Forelimb muscle (tissue), 1 donor: Measurements from ENCODE around the gene CADPS2. TPM values are rescaled to one million over a fixed set of nuclear protein-coding genes. Genes with fewer than 3 reads are reported as not detected.

Experiments used
- DNase-seq: peaks from one replicate; pipeline ENCODE4 v3.0.0-alpha.2; 2013; ENCODE audit warnings: low read depth
- polyA plus RNA-seq: library from polyadenylated mRNA; unstranded; fragments of 120-200 nt; gene quantifications from one replicate; pipeline ENCODE4 v1.2.1, GENCODE V29; 2013; ENCODE audit not compliant: insufficient read length

The CADPS2 gene
- polyA plus RNA-seq, 1 donor: 3.9 TPM

DNA sequence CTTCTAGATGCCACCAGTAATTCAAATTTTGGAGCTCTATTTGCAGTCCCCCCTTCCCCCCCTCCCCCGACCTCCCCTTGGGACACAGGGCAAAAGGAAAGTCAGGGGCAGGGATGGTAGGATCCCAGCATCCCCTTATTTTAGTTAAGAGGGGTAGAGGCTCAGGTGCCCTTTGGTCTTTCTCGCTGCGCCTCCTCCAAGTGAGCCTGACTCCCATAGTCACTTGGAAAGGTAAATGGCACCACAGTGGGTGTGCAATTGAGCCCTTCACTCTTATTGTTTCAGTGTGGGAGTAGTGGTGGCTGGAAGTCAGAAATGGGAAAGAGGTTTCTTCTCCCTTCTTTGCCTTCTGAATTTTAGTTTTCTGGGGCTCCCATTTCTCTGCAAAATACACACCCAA is 573.5 kb downstream of the CADPS2 start:
- DNase-seq: no peak

DNA sequence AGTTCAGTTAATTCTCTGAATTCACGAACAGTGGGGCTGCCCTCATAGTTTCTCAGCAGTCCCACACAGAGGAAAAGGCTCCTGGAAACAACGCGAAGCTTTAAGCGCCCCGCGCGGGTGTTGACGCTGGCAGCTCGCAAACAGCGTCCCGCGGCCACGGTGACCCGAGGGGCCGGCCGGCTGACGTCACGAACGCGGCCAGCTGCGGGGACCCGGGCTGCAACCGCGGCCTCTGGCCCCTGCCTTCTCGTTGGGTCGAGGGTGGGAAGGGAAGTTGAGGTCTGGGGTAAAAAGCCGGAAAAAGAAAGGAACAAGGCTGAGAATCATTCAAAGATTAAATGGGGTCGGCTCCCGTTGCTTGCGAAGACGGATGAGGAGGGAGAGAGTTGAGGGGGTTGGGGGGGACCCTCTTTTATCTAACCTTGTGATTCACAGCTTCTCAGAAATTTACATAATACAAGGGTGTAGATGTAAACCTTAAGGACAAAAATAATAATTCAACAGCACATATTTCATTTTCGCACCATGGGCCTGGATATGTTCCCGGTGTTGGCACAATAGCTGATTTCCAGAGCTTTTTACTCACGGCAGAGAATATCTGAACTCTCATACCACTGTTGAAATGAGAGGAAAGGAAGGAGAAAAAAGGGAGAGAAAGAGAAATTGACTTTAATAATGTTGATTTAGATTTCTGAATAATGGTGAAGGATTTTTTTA is 574.4 kb downstream of the CADPS2 start:
- DNase-seq: no peak

DNA sequence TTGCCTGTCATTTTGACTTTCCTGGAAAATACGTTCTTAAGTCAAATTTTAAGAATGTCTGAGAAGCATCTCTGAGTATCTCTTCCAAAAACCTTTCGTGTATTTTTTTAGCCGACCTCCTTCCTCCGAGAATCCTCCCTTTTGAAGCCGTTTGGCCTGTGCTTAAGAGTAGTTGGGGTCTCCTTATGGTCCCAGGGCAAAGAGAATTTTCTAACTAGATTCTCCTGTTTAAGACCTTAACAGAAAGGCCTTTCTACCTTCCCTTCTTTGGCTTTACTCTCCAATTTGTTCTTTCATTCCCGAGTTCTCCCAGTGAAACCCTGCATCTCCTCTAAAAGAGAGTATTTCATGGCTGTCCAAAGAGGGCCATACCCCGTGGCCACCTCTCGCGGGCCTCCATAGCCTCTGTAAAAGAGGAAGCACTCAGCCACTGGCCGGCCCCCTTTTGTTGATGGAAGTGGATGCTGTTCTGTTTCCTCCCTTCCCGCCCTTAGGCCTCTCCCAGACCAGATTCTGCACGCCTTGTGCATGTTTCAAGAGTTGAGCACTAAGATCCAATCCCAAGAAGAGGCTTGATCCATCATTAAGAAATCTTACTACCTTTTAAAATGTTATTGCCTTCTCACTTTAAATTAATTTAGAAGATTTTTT is 575.1 kb downstream of the CADPS2 start:
- no peak for DNase-seq

DNA sequence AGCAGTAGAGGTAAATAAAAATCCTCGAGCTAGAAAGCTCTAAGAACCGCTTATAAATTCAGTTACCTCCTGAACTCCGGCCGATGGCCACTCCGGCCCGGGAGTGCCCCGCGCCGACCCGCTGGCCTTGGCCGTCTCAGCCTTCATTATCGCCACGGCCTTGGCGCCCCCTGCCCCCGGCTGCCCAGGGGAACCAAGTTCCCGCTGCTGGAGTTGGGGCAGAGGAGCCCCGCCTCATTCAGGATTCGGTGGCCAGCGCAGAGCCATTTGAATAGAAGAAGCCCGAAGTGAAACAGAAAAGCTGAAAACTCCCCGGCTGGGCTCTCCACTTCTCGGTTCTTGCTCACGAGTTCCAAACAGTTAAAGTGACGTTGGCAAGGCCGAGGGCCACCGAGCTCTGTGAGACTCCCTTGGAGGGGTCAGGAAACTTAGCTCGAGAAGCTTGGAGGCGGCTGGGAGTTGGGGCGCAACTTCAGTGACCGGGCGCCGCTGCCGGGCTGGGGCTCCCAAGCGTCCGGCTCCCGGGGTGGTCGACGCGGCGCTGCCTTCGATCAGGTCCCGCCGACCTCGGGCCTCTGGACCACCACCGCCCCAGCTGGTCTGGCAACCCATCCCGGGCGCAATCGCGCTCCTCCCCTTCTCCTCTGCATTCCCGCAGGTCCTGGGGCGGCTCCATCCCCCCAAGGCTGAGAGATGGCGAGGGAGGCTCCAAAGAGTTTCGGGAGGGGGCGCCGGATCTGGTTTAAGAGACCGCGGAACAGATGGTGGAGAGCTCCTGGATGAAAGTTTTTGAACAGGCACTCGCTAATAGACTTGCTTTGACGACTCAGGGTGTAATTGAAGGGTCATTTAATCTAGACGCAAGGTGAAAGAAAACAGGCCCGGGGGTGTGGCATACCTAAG is 575.9 kb downstream of the CADPS2 start:
- no peak for DNase-seq

DNA sequence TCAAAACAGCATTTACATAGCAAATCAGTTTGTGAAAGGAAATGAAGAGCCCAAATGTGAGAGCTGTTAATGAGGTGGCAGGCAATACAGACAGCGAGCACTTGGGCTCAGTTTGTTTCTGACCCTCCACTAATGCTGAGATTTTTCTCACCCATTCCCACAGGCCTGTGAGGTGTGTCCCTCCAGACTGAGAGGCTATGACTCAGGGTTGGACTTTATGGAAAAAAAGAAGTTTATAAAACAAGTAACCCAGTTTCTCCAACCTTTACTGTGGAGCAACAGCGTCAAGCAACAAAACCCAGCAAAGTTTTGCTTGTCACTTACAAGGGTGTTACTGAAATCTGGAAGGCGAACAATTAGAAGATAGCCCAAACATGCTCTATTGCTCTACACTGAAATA is 576.8 kb downstream of the CADPS2 start:
- no peak for DNase-seq

DNA sequence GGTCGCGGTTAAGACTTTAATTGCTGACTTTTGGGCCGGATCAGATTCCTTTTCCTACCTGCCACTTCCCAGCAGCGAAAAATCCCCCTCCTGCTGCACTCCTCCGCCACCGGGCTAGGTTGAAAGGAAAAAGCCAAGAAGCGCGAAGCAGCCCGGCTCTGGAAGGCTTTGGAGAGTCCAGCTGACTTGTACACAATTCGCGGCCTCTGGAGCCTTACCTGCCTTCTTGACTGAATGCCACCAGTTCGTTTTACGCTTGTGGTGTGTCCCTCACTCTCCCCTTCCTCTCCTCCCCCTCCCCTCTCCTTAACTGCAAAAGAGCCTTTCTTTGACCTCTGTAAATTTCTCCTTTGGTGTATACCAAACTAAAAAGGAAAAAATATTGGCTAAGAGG is 579.0 kb downstream of the CADPS2 start:
- DNase-seq: no peak

DNA sequence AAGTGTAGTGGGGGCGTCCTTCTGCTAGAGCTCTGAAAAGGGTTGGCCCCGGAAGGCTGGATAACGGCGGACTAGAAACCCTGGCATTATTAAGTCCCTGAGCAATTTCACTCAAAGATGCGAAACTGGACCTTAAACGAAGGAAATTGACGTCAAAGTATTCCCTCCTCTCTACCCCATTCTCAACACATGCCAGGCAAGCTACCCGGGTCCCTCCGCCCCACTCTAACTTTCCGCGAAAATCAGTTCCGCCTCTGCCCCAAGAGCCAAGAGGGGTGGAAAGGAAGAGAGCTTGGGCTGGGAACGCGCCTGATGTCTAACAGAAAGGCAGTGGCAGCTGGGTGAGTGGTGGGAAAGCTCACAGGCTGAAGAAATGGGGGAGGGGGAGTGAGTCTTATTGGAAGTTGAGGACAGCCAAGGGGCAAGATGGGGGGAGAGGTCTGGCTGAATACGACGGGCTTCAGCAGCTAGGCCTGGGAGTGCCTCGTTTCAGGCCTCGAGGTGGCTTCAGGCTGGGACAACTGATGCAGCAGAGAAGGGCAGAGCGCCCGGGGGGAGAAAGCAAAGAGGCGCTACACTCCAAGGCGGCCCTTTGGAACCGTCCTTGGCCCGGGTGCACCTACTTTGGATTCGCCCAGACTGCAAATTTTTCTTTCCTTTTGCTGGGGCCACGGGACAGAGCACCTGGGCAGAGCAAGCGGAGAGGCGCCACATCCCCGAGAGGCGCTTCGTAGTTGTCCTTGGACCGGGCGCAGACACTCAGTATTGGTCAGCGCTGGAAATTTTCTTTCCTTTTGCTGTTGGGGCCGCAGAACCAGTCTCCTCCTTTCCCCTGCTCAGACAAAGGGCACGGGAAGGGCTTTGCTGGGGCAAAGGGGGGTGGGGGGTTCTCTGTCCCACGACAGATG is 579.7 kb downstream of the CADPS2 start:
- no peak for DNase-seq

DNA sequence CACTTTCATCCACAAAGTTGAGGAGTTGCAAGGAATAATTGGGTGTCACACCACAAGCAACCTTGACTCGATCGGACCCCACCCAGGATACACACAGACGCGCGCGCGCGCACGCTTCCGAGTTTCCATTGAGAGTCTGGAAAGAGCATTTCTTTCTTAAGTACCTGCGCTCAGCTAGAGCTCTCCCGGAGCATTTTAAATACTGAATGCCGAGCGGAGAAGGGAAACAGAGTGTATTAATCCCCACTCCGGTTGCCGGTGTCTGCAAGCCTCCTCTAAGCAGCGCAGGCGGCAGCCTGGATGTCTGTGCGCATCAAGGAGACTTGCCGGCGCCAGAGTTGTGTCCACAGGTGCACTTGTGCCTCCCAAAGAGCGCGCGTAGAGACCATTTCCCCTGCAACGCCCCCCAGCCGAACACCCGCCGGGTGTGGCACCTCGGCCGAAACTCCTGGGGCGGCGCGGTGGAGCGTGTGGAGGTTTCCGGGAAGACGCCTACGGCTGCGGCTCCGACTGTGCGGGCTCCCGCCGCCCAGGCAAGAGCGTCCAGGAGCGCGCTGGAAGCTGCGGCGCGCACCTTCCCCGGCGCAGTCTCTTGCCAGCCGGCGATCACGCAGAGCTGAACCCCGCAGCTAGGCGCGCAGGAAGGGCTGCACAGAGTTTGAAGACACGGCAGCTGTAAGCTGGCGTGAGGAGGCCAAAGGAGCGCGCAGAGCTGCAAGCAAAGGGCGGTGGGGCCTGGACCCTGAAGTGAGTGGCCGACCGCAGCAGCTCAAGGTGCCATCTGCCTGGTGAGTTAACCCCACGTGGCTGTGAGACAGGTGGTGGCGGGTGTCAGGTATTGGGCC is 580.6 kb downstream of the CADPS2 start:
- DNase-seq: no peak

DNA sequence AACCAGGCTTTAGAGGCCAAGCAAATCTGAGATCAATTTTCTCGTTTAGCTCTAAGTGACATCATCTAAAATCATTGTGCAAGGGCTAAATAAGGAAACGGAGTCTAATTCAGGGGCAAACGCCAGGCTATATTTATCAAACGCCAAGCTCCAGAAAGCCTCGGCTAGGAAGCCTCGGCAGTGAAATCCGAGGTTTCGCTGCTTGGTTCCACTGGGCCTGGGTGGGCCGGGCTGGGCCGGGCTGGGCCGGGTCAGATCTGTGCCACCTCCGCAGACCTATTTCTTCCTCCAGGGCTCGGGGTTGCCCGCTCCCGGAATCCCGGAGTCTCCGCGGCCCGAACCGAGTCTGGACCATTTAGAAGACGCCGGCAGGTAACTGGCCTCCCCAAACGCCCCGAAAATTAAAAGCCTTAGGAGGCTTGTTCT is 581.3 kb downstream of the CADPS2 start:
- DNase-seq: no peak

DNA sequence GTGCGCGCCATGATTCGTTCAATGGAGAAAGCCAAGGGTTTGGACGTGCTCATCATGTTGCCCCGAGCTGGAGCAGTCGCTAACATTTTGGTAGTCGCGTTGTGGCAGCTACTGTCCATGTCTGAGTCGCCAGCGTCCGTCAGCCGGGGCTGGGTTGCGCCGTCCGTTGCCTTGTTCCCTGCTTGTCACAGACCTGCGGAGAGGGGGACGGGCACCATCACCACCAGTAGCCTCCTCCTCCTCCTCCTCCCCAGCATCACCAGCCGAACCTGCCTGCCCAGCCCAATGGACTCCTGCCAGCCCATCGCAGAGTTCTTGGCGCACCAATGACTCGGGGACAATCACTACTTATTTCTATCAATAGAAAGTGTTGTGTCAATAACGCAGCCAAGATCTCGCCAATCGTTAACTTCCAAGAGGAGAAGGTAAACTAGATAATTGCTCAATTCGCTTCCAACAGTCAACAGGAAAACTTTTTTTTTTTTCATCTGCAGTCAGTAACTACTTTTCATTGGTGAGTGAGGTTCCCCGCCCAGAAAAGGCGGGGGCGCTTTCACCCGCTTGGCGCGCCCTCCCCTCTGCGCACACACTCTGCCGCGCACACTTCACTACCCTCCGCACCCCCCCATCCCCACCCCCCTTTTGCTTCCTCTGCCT is 581.8 kb downstream of the CADPS2 start, which contains the start of gene FEZF1:
TSS of gene FEZF1 (minus strand) at position 432 of the 657 bp plus-strand sequence. CDS start at position 119, 313 bp downstream.
- no peak for DNase-seq

DNA sequence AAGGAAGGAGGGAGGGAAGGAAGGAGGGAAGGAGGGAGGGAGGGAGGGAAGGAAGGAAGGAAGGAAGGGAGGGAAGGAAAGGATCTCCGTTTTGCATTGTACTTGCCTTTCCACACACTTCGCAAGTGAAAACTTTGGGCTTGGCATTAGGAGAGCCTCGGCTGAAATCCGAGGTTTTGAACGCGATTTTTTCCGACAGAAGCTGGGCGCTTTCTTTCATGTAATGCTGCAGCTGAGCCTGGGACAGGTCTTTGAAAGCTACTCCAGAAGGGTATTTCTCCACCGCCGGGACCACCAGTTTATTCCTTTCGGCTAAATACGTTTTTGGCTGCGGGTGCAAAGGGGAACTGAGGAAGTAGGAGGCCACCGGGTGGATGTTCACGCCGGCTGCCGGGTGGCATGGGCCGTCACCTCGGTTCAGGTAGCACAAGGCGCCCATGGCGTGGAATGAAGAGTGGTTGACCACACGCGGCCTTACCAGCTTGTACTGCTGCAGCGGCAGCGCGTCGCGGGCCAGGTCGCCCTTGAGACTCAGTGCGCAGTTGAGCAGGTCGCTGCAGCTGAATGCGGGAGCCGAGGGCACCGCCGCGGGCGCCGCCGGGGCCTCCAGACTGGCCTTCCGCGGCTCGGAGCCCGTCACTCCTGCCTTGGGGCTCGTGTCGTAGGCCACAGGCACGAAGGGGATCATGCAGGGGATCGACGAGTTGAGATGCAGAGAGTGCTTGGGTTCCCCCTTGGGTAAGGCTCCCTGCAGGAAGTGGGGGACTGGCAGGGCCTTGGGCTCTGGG is 582.5 kb downstream of the CADPS2 start:
- no peak for DNase-seq

DNA sequence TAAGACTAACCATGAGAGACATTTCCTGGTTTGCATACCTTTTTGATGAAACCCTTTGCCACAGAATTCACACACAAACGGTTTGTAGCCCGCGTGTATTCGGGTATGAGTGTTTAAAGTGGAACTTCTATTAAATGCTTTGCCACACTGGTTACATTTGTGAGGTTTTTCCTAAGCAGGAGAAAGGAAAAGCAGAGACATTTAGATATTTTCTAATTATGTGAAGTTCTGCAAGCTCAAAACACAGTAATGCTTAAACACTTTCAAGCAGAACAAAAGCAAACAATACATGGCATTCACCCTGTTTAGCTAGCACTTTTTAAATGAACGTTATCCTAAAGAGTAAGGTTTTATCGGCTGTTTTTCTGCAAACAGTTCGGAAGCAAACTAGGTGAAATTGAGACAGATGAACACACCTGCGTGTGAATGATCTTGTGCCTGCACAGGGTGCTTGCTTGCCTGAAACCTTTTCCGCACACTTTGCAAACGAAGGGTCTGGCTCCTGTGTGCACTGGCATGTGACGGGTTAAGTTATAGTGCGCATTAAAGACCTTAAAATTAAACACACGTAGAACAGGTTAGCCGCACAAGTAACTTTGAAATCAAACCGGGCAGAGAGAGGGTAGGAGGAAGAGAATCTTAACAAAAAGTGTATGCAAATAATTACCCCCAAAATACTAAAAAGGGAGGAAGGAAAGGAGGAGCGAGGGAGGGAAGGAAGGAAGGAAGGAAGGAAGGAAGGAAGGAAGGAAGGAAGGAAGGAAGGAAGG is 583.3 kb downstream of the CADPS2 start:
- DNase-seq: no peak

DNA sequence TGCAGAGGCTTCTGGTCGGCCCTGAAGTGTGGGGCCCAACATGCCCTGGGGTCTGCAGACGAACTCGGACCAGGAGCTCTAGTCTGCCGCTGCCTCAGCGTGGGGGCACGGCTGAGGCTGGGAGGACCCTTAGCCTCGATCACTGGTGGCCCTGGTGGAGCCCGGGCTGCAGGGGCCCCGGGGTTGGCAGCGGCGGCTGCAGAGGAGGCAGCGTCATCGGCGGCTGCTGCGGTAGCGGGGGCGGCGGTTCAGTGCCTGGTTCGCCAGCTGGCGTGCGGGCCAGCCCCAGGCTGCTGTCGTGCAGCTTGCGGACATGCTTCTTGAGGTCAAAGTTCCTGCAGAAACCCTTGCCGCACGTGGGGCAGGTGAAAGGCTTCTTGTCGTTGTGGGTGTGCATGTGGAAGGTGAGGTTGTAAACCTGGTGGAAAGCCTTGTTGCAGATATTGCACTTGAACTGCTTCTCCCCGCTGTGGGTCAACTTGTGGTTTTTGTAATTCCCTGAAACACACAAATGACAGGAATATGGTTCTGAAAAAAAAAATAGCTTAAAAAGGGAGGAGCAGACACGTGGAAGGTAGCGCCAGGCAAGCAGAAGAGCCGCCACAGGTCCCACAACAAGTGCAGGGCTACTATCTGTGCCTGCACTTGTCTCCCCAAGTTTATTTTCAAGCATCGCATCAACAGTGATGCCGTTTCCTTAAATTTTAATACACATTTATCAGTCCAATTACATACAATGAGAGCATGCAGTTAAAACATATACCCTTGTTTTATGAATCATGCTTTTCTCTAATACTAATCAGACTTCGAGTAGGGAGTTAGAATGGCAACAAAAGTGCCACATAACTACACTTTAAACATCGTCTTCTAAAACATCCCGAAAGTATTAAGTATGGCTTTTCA is 584.2 kb downstream of the CADPS2 start:
- DNase-seq: no peak

DNA sequence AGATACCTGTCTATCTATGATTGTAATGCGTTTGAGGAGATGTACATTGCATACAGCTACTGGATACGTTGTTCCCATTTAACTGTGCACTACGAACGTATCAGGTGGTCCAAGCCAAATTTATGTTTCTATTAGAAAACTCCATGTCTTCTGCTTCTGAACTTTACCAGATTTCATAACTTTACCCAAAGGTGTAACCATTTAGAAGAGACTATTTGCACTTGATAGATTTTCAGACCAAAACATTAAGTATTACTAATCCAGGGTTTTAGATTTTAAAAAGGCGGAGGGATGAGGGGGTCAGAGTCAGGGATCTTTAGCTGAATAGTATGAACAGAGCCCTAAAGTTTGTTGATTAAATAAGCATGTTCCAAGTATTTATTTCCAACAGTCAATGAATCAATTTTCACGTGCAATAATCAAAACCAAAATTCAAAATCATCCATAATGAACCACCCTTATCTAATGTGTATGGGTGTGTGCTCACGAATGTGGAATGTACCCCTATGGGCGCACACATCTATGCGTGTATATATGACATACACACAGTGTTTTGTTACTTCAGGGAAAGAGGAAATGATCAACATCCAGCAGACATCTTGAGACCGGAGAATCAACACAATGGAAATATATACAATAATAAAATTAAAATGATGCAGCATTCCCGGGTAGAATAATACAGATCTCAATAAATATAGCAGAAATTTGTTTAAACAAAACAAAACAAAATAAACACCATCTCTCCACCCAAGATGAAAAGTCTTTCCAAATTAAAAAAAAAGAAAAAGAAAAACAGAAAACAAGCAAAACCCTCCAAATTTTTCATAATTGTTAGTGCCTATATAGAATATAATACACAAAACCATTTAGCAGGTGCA is 585.1 kb downstream of the CADPS2 start:
- no peak for DNase-seq

DNA sequence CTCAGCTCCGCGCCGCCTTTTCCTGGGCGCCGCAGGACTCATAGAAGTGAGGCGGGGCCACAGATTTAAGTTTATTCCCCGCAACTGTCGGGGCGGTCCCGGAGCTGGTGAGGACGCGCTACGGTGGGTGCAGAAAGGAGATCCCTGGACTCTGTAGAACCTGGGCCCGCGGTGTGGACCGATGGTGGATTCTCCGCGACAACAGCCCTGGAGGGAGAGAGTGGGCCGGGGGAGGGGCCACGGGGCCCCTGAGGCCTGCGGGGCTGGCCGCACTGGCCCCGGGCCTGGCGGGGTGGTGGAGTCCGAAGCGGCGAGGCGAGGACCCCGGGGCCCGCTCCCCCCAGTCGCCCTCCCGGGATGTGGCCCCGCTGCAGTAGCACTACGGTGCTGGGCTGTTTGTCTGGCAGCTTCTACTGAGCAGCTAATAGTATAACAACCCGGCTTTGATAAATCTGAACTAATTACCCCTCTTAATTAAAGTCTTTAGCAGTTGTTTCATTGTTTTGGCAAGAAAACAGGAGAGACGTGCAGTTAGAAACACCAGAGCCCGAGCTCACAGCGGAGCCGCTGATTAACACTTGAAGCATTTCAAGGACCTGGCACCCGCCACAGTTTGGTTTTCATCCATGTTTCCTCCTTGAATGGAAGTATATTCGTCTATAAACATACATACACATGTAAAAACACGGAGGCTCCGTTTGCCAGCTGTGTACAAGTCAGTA is 585.9 kb downstream of the CADPS2 start:
- no peak for DNase-seq
